Suprapubic skin (tissue), 3 donors: ENCODE results near the gene ADARB1.

Source experiments
- POLR2A ChIP-seq, 2 donors: fragments of 450-650 bp; IDR thresholded peaks; one replicate each; pipeline ENCODE4 v1.6.1; 2017; ENCODE audit warnings: antibody characterized with exemption in 2 of 2, mild to moderate bottlenecking in 2 of 2, moderate library complexity in 2 of 2
- TF ChIP-seq, protein P1 (sequence below), 2 donors: fragments of 200-600 bp in 1 of 2; fragments of 450-650 bp in 1 of 2; sonication (generic) in 1 of 2; IDR thresholded peaks; one replicate each; pipeline ENCODE4 v1.5.1; 2016 to 2019; ENCODE audit warnings: antibody characterized with exemption in 2 of 2, mild to moderate bottlenecking in 1 of 2, moderate library complexity in 1 of 2

DNA sequence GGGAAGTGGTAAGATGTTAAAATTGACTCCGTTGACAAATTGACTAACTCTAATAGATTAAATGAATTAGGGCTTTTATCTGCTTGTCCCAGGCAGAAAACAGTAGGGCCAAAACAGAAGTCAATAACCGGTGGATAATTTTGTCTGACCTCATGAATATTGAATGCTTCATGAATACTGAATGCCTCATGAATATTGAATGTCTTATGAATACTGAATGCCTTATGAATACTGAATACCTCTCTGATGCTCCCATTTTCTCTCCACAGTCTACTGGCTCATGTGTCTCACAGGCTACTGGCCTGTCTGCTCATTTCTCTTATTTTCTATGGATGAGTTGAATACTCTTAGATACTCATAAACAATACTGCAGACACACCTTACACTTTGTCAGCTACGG, 157.3 kb downstream of the ADARB1 start:
- TF ChIP-seq POLR2A (IDR thresholded peaks at IDR 0.05), result no peak
- TF ChIP-seq, protein P1, sequence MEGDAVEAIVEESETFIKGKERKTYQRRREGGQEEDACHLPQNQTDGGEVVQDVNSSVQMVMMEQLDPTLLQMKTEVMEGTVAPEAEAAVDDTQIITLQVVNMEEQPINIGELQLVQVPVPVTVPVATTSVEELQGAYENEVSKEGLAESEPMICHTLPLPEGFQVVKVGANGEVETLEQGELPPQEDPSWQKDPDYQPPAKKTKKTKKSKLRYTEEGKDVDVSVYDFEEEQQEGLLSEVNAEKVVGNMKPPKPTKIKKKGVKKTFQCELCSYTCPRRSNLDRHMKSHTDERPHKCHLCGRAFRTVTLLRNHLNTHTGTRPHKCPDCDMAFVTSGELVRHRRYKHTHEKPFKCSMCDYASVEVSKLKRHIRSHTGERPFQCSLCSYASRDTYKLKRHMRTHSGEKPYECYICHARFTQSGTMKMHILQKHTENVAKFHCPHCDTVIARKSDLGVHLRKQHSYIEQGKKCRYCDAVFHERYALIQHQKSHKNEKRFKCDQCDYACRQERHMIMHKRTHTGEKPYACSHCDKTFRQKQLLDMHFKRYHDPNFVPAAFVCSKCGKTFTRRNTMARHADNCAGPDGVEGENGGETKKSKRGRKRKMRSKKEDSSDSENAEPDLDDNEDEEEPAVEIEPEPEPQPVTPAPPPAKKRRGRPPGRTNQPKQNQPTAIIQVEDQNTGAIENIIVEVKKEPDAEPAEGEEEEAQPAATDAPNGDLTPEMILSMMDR (IDR thresholded peaks at IDR 0.05), result no peak
